Right cardiac atrium (tissue), 5 donors: ENCODE data around the gene RNF145. TPM values are rescaled to one million over a fixed set of nuclear protein-coding genes. Genes with fewer than 3 reads are reported as not detected.

ENCODE experiments used
- ATAC-seq, 2 donors: fragments of 200-7000 bp; cut with Tn5 transposase; one replicate each; pipeline versions ENCODE4 v1.8.0 to v1.9.1; 2020; ENCODE audit warnings: moderate library complexity in 2 of 2, mild to moderate bottlenecking in 1 of 2
- DNase-seq, 3 donors: peaks; one replicate each; pipeline ENCODE4 v3.0.0-alpha.2; 2020
- H3K27ac ChIP-seq: one replicate; pipeline ENCODE4 v1.5.1; 2013; ENCODE audit warnings: mild to moderate bottlenecking, low read length, control low read depth, moderate library complexity
- H3K27me3 ChIP-seq: one replicate; pipeline ENCODE4 v1.6.1; 2013; ENCODE audit not compliant: control insufficient read depth, insufficient read depth
- H3K4me1 ChIP-seq: one replicate; pipeline ENCODE4 v1.6.1; 2013; ENCODE audit warnings: low read length; ENCODE audit not compliant: control insufficient read depth, insufficient read depth
- H3K4me3 ChIP-seq: one replicate; pipeline ENCODE4 v1.5.1; 2013; ENCODE audit warnings: low read length, control low read depth
- H3K9me3 ChIP-seq: one replicate; pipeline ENCODE4 v1.6.1; 2013; ENCODE audit warnings: low read length; ENCODE audit not compliant: control insufficient read depth
- WGBS: extraction: QIAGEN DNeasy Blood & Tissue Kit; methylation state at CpG from one replicate; pipeline ENCODE4 v1.1.7; 2013; 5-methylcytosine and 5-hydroxymethylcytosine counted together
- intact Hi-C, 4 donors: fragments of 100-400 bp; cut with DNase I; formaldehyde crosslinking; loops; one replicate each; pipeline versions ENCODE4 v1.11.0 to v1.14.0; 2022 to 2023
- polyA plus RNA-seq: library from polyadenylated mRNA; stranded (reverse); fragments of 200-250 nt; gene quantifications from one replicate; pipeline ENCODE4 v1.2.3, GENCODE V29; 2013
- total RNA-seq, 4 donors: library from RNA; stranded (reverse); fragmentation: NEBNext Ultra II Directional; extraction: Animal tissue kit (Norgen Biotek cat#: 25700); gene quantifications; one replicate each; pipeline ENCODE4 v1.2.1, GENCODE V29; 2021
- donor health status: healthy with polysubstance abuse.
- donor health status: DM: no; HTN: yes; CAD: no.
- donor health status: DM: no; HTN: no; CAD: no.
- donor health status: DM: no; HTN: yes; CAD: no; lungs with severe emphysema.
- donor health status: DM: yes; HTN: yes; CAD: no.

The RNF145 gene
- total and polyA plus RNA-seq, 5 donors: 16.4 to 31.9 (median 26.6) TPM

DNA sequence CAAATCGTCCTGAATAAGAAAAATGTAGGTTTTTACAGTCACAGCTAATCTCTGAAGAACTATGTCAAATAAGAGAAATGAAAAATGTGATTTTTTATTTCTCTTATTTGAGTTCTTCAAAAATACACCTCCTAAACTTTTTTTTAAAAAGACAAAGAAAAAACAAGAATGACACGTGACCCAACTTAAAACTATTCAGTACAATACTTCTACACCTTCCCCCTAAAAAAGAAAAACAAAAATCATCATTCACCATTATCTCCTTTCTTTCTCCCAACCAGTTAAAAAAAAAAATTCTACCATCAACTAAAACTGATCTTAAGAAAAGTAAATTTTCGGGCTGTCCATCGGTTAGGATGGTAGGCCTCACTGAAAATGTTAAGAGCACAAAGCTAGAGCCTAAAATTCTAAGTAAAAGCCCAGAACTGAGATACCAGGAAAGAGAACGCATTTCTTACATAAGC is 2.1 kb downstream of the RNF145 start:
- Histone ChIP-seq H3K4me3 (peak overlapping the region; percentile 99), H3K27ac (peak overlapping the region; percentile 97), H3K27me3 (no peaks in the 10 kb centered on the region), H3K9me3 (no peaks in the 10 kb centered on the region), H3K4me1 (no peaks in the 10 kb centered on the region)
- no peak for ATAC-seq
- intact Hi-C loops: loop anchor here in 1 of 4 donors (5.0 kb wide), 2 partner anchors 35 to 55 kb away; partner anchors contain the start of gene UBLCP1
- 6% methylated on average over 5 of the region's 5 CpGs for WGBS
- DNase-seq: no peak

DNA sequence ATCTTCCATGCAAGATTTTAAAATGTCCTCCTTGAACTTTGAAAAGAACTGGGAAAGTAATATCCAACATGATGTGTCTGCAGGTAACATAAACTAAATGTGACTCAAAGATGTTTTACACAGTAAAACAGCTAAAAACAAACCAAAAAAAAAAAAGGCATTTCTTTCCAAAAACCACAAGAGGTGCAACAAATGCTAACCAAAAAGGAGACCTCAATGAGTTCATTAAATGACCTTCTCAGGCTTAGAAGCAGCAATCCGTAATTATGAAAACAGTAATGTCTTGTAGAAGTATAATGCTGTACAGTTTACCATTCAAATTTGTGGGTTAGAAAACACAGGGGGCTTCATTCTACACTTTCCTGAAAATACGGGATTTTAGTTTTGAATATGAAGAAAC is 2.5 kb downstream of the RNF145 start:
- no peak for ATAC-seq
- Histone ChIP-seq H3K4me1 (no peaks in the 10 kb centered on the region), H3K4me3 (peak overlapping the region; percentile 54), H3K9me3 (no peaks in the 10 kb centered on the region), H3K27me3 (no peaks in the 10 kb centered on the region), H3K27ac (no peak overlapping the region)
- intact Hi-C loops: loop anchor here in 1 of 4 donors (5.0 kb wide), 2 partner anchors 35 to 55 kb away; partner anchors contain the start of gene UBLCP1
- WGBS: 21% methylated on average over 2 of the region's 2 CpGs
- no peak for DNase-seq

- Histone ChIP-seq H3K9me3 (no peaks in the 10 kb centered on the region), H3K4me1 (no peaks in the 10 kb centered on the region), H3K27ac (no peak overlapping the region), H3K27me3 (no peaks in the 10 kb centered on the region), H3K4me3 (peak overlapping the region; percentile 54)
- 35% methylated on average over 2 of the region's 2 CpGs for WGBS
- ATAC-seq (no peak), DNase-seq (no peak)
- intact Hi-C loops: loop anchor here in 1 of 4 donors (5.0 kb wide), 2 partner anchors 34 to 56 kb away; partner anchors contain the start of gene UBLCP1
Observed at GRCh38 chr5:159206368-159206767, 3.0 kb downstream of the RNF145 start.

DNA sequence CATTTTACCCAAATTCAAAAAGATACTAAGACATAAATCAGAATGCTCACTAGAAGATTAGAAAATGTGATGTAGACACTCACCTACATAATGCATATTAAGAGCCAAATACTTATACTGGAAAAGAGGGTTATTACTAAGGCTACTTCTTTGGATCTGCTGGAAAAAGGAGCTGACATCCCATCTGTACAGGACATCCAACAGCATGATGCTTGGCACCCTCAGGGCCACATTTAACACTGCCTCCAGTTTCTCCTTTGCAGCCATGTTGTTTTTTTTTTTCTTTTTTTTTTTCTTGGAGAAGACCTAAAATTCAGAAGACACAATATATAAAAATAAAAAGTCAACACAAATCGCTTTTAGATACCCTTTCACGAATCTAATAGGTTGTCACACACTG is 6.0 kb downstream of the RNF145 start:
- H3K9me3 ChIP-seq: no peaks in the 10 kb centered on the region
- intact Hi-C loops: no loop called here
- 63% methylated on average over 2 of the region's 2 CpGs for WGBS
- ATAC-seq: no peak
- DNase-seq: no peak
- no peaks in the 10 kb centered on the region for H3K27me3 ChIP-seq
- H3K27ac ChIP-seq: no peak overlapping the region
- no peak overlapping the region for H3K4me3 ChIP-seq
- H3K4me1 ChIP-seq: no peaks in the 10 kb centered on the region

GRCh38 chr5:159202151-159202550 is 7.2 kb downstream of the RNF145 start:
- WGBS: 70% methylated on average over 4 of the region's 4 CpGs
- ATAC-seq: no peak
- intact Hi-C loops: no loop called here
- no peaks in the 10 kb centered on the region for H3K27me3 ChIP-seq
- H3K4me1 ChIP-seq: peaks cover 1% of the 10 kb centered on the region
- no peak overlapping the region for H3K4me3 ChIP-seq
- DNase-seq: no peak
- H3K27ac ChIP-seq: no peak overlapping the region
- no peaks in the 10 kb centered on the region for H3K9me3 ChIP-seq

- ATAC-seq (no peak), DNase-seq (no peak)
- H3K27ac ChIP-seq: no peak overlapping the region
- intact Hi-C loops: no loop called here
- H3K27me3 ChIP-seq: no peaks in the 10 kb centered on the region
- H3K9me3 ChIP-seq: no peaks in the 10 kb centered on the region
- WGBS: 98% methylated on average over 2 of the region's 2 CpGs
- H3K4me3 ChIP-seq: no peak overlapping the region
- H3K4me1 ChIP-seq: peaks cover 1% of the 10 kb centered on the region
Observed at GRCh38 chr5:159199780-159200179, 9.6 kb downstream of the RNF145 start.

DNA sequence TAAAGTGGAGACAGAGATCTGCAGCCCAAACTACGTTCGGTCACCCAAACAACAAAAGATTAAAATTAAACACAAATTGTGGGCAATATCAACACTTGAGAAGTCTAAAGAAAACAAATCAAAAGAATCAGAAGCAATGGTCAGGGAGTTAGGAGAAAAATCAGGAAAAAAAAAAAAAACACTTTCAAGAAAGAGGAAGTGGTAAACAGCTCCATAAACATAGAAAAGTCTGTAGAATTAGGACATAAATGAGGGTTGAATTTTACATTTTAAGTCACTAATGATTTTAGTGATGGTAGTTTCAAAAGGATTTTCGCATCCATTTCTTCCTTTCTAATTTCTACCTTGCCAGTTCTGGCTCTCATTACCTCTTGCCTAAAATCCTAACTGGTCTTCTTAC is 10.1 kb downstream of the RNF145 start:
- Histone ChIP-seq H3K4me3 (no peak overlapping the region), H3K27me3 (no peaks in the 10 kb centered on the region), H3K27ac (no peak overlapping the region), H3K9me3 (no peaks in the 10 kb centered on the region), H3K4me1 (peaks cover 1% of the 10 kb centered on the region)
- DNase-seq: no peak
- no peak for ATAC-seq
- 92% methylated on average over 3 of the region's 3 CpGs for WGBS
- intact Hi-C loops: no loop called here

- no peaks in the 10 kb centered on the region for H3K27me3 ChIP-seq
- H3K4me1 ChIP-seq: peaks cover 1% of the 10 kb centered on the region
- intact Hi-C loops: no loop called here
- no peak overlapping the region for H3K27ac ChIP-seq
- H3K4me3 ChIP-seq: no peak overlapping the region
- 97% methylated on average over 5 of the region's 5 CpGs for WGBS
- ATAC-seq: no peak
- DNase-seq: no peak
- H3K9me3 ChIP-seq: no peaks in the 10 kb centered on the region
Observed at GRCh38 chr5:159198063-159199036, 11.0 kb downstream of the RNF145 start.

GRCh38 chr5:159195775-159196174 is 13.6 kb downstream of the RNF145 start:
- Histone ChIP-seq H3K27me3 (no peaks in the 10 kb centered on the region), H3K4me3 (no peak overlapping the region), H3K27ac (no peak overlapping the region), H3K9me3 (no peaks in the 10 kb centered on the region), H3K4me1 (peaks cover 1% of the 10 kb centered on the region)
- 76% methylated on average over 2 of the region's 2 CpGs for WGBS
- intact Hi-C loops: no loop called here
- ATAC-seq (peak; percentile 14 to 40), DNase-seq (no peak)

DNA sequence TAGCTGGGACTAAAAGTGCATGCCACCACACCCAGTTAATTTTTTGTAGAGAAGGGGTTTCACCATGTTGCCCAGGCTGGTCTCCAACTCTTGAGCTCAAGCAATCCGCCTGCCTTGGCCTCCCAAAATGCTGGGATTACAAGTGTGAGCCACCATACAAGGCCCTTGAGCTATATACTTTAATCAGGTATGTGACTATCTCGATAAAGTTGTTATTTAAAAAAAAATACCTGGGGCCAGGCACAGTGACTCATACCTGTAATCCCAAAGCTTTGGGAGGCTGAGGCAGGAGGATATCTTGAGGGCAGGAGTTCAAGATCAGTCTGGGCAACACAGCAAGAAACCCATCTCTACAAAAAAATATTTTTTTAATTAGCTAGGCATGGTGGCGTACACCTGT is 19.2 kb downstream of the RNF145 start:
- 95% methylated on average over 3 of the region's 3 CpGs for WGBS
- no peaks in the 10 kb centered on the region for H3K9me3 ChIP-seq
- H3K27me3 ChIP-seq: no peaks in the 10 kb centered on the region
- H3K4me3 ChIP-seq: no peak overlapping the region
- no peak overlapping the region for H3K27ac ChIP-seq
- intact Hi-C loops: no loop called here
- no peak for ATAC-seq
- no peak for DNase-seq
- no peaks in the 10 kb centered on the region for H3K4me1 ChIP-seq

- intact Hi-C loops: no loop called here
- Histone ChIP-seq H3K27me3 (no peaks in the 10 kb centered on the region), H3K4me3 (no peak overlapping the region), H3K4me1 (no peaks in the 10 kb centered on the region), H3K9me3 (no peaks in the 10 kb centered on the region), H3K27ac (no peak overlapping the region)
- WGBS: 74% methylated on average over 4 of the region's 4 CpGs
- ATAC-seq (no peak), DNase-seq (no peak)
Observed at GRCh38 chr5:159189310-159189709, 20.0 kb downstream of the RNF145 start.
